GM12878 (cell line): ENCODE measurements around the gene AKR1C3. TPM values are rescaled to one million over a fixed set of nuclear protein-coding genes. Genes with fewer than 3 reads are reported as not detected.

Source experiments
- ATAC-seq: fragments of 200-7000 bp; cut with Tn5 transposase; 3 replicates; pipeline ENCODE4 v1.9.1; 2020; ENCODE audit warnings: mild to moderate bottlenecking, moderate library complexity
- BruUV-seq: library from RNA; stranded (reverse); fragments of 400-500 nt; replicated peaks from 2 replicates; lab custom pipeline; 2021; lab: Mats Ljungman, UMichigan
- CTCF ChIA-PET: fragments of 300-600 bp; sonication (Branson Sonifier 250); formaldehyde crosslinking; extraction: SDS; loops from one replicate; lab custom pipeline; 2021; ENCODE audit warnings: inconsistent platforms; lab: Yijun Ruan, JAX
- POLR2A ChIA-PET: fragments of 350-600 bp; formaldehyde crosslinking; extraction: SDS; loops from one replicate; lab custom pipeline; 2021; ENCODE audit warnings: inconsistent platforms; lab: Charles Lee
- RAD21 ChIA-PET: fragments of 300-600 bp; sonication (Branson Sonifier 250); formaldehyde crosslinking; loops from one replicate; lab custom pipeline; 2023; ENCODE audit warnings: antibody characterized with exemption; ENCODE audit not compliant: unreplicated experiment; lab: Charles Lee
- SMC1A ChIA-PET: fragments of 300-600 bp; sonication (Branson Sonifier 250); formaldehyde crosslinking; loops from one replicate; lab custom pipeline; 2023; ENCODE audit not compliant: unreplicated experiment, uncharacterized antibody; lab: Charles Lee
- DNase-seq: peaks from one replicate; pipeline ENCODE4 v3.0.0-alpha.2; 2011; ENCODE audit warnings: low read depth, low spot score
- FAIRE-seq: peaks from 3 replicates; lab custom pipeline; 2011; peaks lifted over from hg19 to GRCh38; lab: Jason Lieb, UNC
- H2AFZ ChIP-seq: 2 replicates; pipeline ENCODE4 v1.6.0; 2011; ENCODE audit warnings: low read depth, low read length, control low read depth; ENCODE audit not compliant: control insufficient read depth
- H3K27ac ChIP-seq: 2 replicates; pipeline ENCODE4 v1.5.1; 2011; ENCODE audit warnings: control low read depth; ENCODE audit not compliant: control insufficient read depth, insufficient read depth
- H3K27me3 ChIP-seq, 2 experiments: replicated peaks in 1 of 2; 2 replicates each; pipeline versions ENCODE4 v1.6.0 to v1.6.1; 2011; ENCODE audit warnings: low read length in 1 of 2; ENCODE audit not compliant: control insufficient read depth in 2 of 2, insufficient read depth in 2 of 2
- H3K36me3 ChIP-seq, 2 experiments: 2 replicates each; pipeline ENCODE4 v1.5.1; 2011; ENCODE audit warnings: low read length in 1 of 2; ENCODE audit not compliant: control insufficient read depth in 2 of 2, insufficient read depth in 2 of 2
- H3K4me1 ChIP-seq: 2 replicates; pipeline ENCODE4 v1.6.1; 2011; ENCODE audit warnings: mild to moderate bottlenecking, low read length, moderate library complexity, mixed read lengths; ENCODE audit not compliant: control insufficient read depth, insufficient read depth
- H3K4me2 ChIP-seq: 2 replicates; pipeline ENCODE4 v1.6.0; 2011; ENCODE audit warnings: control low read depth; ENCODE audit not compliant: control insufficient read depth, insufficient read depth
- H3K4me3 ChIP-seq: fragments of 200-600 bp; sonication (generic); 2 replicates; pipeline ENCODE4 v1.5.1; 2016
- H3K79me2 ChIP-seq: 2 replicates; pipeline ENCODE4 v1.6.0; 2011; ENCODE audit warnings: low read length; ENCODE audit not compliant: control insufficient read depth, insufficient read depth
- H3K9ac ChIP-seq: 2 replicates; pipeline ENCODE4 v1.8.0; 2011; ENCODE audit warnings: low read length, control low read depth, mixed read lengths; ENCODE audit not compliant: control insufficient read depth, insufficient read depth
- H3K9me3 ChIP-seq: replicated peaks from 3 replicates; pipeline ENCODE4 v1.5.1; 2011; ENCODE audit warnings: mild to moderate bottlenecking, low read length; ENCODE audit not compliant: control insufficient read depth, insufficient read depth
- H4K20me1 ChIP-seq: 2 replicates; pipeline ENCODE4 v1.6.0; 2011; ENCODE audit not compliant: control insufficient read depth, insufficient read depth
- ATF7 ChIP-seq: fragments of 450-650 bp; IDR thresholded peaks from 2 replicates; pipeline ENCODE4 v1.6.1; 2016; ENCODE audit warnings: low read depth, mild to moderate bottlenecking
- CBFB ChIP-seq: IDR thresholded peaks from 2 replicates; pipeline ENCODE4 v1.6.1; 2016; ENCODE audit warnings: antibody characterized with exemption, low read depth
- CEBPZ ChIP-seq: fragments of 150-350 bp; IDR thresholded peaks from 2 replicates; pipeline ENCODE4 v1.6.1; 2016; ENCODE audit warnings: low read depth, low read length
- CREB1 ChIP-seq: IDR thresholded peaks from 2 replicates; pipeline ENCODE4 v1.6.1; 2012; ENCODE audit warnings: low read depth, mild to moderate bottlenecking, inconsistent platforms
- E2F4 ChIP-seq: IDR thresholded peaks from 2 replicates; pipeline ENCODE4 v1.6.1; 2012; ENCODE audit warnings: low read depth, low read length, improper control_type of control experiment
- FOXM1 ChIP-seq: IDR thresholded peaks from 2 replicates; pipeline ENCODE4 v1.6.1; 2012; ENCODE audit warnings: low read depth, mild to moderate bottlenecking, inconsistent platforms, low read length, moderate library complexity
- HDAC2 ChIP-seq: fragments of 200-600 bp; sonication (generic); IDR thresholded peaks from 2 replicates; pipeline ENCODE4 v1.6.1; 2017
- IKZF1 ChIP-seq: fragments of 450-650 bp; conservative IDR thresholded peaks from 2 replicates; pipeline ENCODE4 v1.6.1; 2017; ENCODE audit warnings: antibody characterized with exemption, mild to moderate bottlenecking
- IRF4 ChIP-seq: IDR thresholded peaks from 2 replicates; pipeline ENCODE4 v1.6.1; 2011; ENCODE audit warnings: low read depth, low read length
- MEF2A ChIP-seq: IDR thresholded peaks from 2 replicates; pipeline ENCODE4 v1.6.1; 2011; ENCODE audit warnings: low read depth, mild to moderate bottlenecking, low read length, moderate library complexity; ENCODE audit not compliant: insufficient read depth
- MXI1 ChIP-seq: fragments of 150-350 bp; IDR thresholded peaks from 2 replicates; pipeline ENCODE4 v1.6.1; 2011; ENCODE audit warnings: low read depth, mild to moderate bottlenecking, inconsistent platforms, low read length, improper control_type of control experiment
- NBN ChIP-seq: fragments of 450-650 bp; IDR thresholded peaks from 2 replicates; pipeline ENCODE4 v1.6.1; 2016
- NFYA ChIP-seq: IDR thresholded peaks from 2 replicates; pipeline ENCODE4 v1.6.1; 2011; ENCODE audit warnings: low read depth, mild to moderate bottlenecking, low read length, improper control_type of control experiment, borderline replicate concordance
- SKIL ChIP-seq: fragments of 450-650 bp; IDR thresholded peaks from 2 replicates; pipeline ENCODE4 v1.6.1; 2017; ENCODE audit warnings: mild to moderate bottlenecking, low read depth, inconsistent platforms; ENCODE audit not compliant: poor library complexity, severe bottlenecking
- SMC3 ChIP-seq: IDR thresholded peaks from 2 replicates; pipeline ENCODE4 v1.6.1; 2011; ENCODE audit warnings: low read length, improper control_type of control experiment, borderline replicate concordance
- ZNF24 ChIP-seq: fragments of 450-650 bp; IDR thresholded peaks from 2 replicates; pipeline ENCODE4 v1.6.1; 2017; ENCODE audit warnings: antibody characterized with exemption, mild to moderate bottlenecking
- WGBS: methylation state at CpG from one replicate; pipeline ENCODE4 v1.1.6; 2016; ENCODE audit warnings: low lambda C conversion rate; ENCODE audit not compliant: insufficient replicate concordance, insufficient coverage; ENCODE audit errors: missing lambda C conversion rate; 5-methylcytosine and 5-hydroxymethylcytosine counted together
- in situ Hi-C: fragments of 300-500 bp; cut with MboI; formaldehyde crosslinking; loops from 9 replicates; pipeline ENCODE4 v1.14.3; 2018; ENCODE audit warnings: mixed read lengths
- intact Hi-C: fragments of 100-400 bp; cut with micrococcal nuclease; formaldehyde crosslinking; loops from one replicate; pipeline ENCODE4 v1.14.2; 2022; ENCODE audit not compliant: unreplicated experiment
- polyA plus RNA-seq, 11 experiments: library from polyadenylated mRNA; depleted of rRNA in 4 of 11; unstranded in 6 of 11; stranded (reverse) in 5 of 11; fragments of >200 nt; fragmentation: Nextera tagmentation in 4 of 11; fragmentation: Illumina TruSeq in 1 of 11; extraction: Ambion mirVana in 4 of 11; extraction: Trizol in 1 of 11; gene quantifications; 1 replicate in 1 of 11; 2 replicates in 10 of 11; pipeline versions ENCODE4 v1.2.1 to v1.2.3, GENCODE V29; 2011 to 2016; ENCODE audit warnings: inconsistent platforms in 2 of 11, missing spikeins in 2 of 11, low read depth in 1 of 11
- total RNA-seq, 4 experiments: library from RNA; depleted of rRNA in 3 of 4; stranded (reverse); fragments of >200 nt in 3 of 4; fragmentation: Illumina TruSeq in 1 of 4; extraction: Trizol in 1 of 4; gene quantifications; 2 replicates each; pipeline versions ENCODE4 v1.2.1 to v1.2.3, GENCODE V29; 2013 to 2021

Gene AKR1C3
- total and polyA plus RNA-seq, 10 of the 15 experiments (the other 5 are each of a cell fraction or from before 2014, with no cell fraction given) = 0.26 to 0.35 TPM; not detected in 8

GRCh38 chr10:5090551-5090950, 3.7 kb upstream of the AKR1C3 start (continued):
- TF ChIP-seq IKZF1 (no peak), MEF2A (no peak), SMC3 (no peak), FOXM1 (no peak), CEBPZ (no peak), NBN (no peak), HDAC2 (no peak)
- TF ChIP-seq, all 136 proteins: peak for 0

GRCh38 chr10:5091196-5091595, 3.0 kb upstream of the AKR1C3 start:
- no TSS peak for BruUV-seq
- Histone ChIP-seq H4K20me1 (no peaks in the 10 kb centered on the region), H3K79me2 (no peaks in the 10 kb centered on the region), H3K9me3 (no peaks in the 10 kb centered on the region), H3K27me3 (no peaks in the 10 kb centered on the region), H3K4me2 (no peak overlapping the region), H3K27ac (no peak overlapping the region), H2AFZ (no peak overlapping the region), H3K4me1 (no peaks in the 10 kb centered on the region), H3K4me3 (no peak overlapping the region), H3K9ac (no peak overlapping the region), H3K36me3 (no peaks in the 10 kb centered on the region)
- ChIA-PET CTCF (interaction anchor here (0.6 to 0.9 kb wide), 2 partner anchors 102 to 532 kb away, joined by 3 to 4 read pairs; no protein-coding TSS in a partner anchor), SMC1A (no interaction called here), RAD21 (interaction anchor here (0.9 kb wide), 1 partner anchor 342 kb away, joined by 3 read pairs; no protein-coding TSS in a partner anchor), POLR2A (no interaction called here)
- ATAC-seq = no peak
- WGBS = 10% methylated on average over 3 of the region's 3 CpGs
- no peak for DNase-seq
- in situ Hi-C loops = no loop called here
- intact Hi-C loops = loop anchor here (10.0 kb wide), 1 partner anchor 246 kb away; no protein-coding TSS in a partner anchor
- no peak for FAIRE-seq
- TF ChIP-seq ZNF24 = no peak
- no peak for TF ChIP-seq CBFB
- no peak for TF ChIP-seq CREB1
- no peak for TF ChIP-seq IRF4
- no peak for TF ChIP-seq E2F4
- TF ChIP-seq NFYA = no peak
- TF ChIP-seq SKIL = no peak
- no peak for TF ChIP-seq MXI1
- TF ChIP-seq ATF7 = no peak
